GM21447 (cell line): ENCODE data around the gene TENT4A.

Experiments used
- ATAC-seq: cut with Tn5 transposase; IDR thresholded peaks from one replicate; pipeline ENCODE4 v1.9.1; 2021; ENCODE audit not compliant: unreplicated experiment

Gene TENT4A

DNA sequence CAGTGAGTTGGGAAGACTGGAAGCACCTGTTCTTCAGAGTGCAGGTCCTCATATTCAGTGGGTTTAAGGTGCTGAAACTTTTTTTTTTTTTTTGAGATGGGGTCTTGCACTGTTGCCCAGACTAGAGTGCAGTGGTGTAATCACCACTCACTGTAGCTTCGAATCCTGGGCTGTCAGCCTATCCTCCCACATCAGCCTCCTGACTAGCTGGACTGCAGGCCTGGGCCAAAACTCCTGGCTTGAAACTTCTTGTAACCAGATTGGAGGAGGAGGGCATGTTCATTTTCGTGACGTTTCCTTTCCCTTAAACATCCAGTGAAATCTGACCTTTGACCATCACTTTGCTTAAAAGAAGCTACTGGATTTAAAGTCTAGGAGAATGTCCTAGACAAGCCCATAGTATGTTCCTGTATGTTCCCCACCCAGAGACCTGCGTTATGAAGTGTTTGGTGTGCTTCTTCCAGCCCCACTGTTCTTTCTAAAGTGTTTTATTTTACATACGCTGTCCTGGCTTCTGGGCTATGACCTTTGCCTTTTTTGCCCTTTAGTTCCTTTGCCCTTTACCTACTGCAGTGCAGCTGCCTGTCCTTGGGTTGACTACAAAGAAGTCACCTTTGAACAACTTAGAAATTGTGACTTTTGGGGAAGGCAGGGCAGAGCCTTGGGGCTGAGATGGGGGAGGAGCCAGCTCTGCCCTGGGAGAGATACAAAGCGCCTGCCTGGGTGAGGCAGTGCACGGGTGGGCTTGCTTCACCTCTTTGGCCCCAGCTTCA lies 18.4 kb downstream of the TENT4A start:
- ATAC-seq = no peak

DNA sequence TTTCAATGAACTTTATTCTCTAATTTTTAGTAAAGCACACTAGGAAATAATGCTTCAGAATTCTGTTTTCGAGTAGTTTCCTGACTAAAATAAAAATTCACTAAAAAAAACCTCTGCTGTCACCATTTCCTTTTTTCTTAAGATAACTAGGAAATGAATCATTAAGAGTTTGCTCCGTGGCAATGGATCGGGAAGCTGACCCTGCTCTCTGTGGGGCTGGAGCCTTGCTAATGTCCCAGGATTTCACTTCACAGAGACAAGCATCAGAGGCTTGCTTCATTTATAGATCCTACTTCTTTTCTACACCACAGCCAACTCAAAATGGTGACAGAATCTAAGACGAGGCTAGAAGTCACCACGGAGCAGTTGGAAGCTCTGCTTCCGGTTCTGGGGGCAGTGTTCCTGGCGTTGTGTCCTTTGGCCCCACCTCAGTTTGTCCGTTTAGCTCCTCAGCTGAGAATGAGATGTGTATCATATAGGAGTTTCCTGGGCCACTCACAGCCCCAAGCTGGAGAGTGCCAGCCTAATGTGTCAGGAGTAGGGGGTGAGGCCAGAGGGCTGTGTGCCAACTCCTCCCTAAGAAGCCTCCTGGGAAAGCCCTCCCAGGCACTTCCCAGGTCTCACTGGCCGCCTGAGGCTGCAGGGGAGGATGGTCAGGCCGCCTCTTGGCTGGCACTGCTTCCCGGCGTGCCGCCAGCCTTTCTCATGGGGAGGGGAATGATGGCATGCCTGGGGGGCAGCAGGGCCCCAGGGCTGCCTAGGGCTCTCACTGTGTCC lies 19.6 kb downstream of the TENT4A start:
- no peak for ATAC-seq

DNA sequence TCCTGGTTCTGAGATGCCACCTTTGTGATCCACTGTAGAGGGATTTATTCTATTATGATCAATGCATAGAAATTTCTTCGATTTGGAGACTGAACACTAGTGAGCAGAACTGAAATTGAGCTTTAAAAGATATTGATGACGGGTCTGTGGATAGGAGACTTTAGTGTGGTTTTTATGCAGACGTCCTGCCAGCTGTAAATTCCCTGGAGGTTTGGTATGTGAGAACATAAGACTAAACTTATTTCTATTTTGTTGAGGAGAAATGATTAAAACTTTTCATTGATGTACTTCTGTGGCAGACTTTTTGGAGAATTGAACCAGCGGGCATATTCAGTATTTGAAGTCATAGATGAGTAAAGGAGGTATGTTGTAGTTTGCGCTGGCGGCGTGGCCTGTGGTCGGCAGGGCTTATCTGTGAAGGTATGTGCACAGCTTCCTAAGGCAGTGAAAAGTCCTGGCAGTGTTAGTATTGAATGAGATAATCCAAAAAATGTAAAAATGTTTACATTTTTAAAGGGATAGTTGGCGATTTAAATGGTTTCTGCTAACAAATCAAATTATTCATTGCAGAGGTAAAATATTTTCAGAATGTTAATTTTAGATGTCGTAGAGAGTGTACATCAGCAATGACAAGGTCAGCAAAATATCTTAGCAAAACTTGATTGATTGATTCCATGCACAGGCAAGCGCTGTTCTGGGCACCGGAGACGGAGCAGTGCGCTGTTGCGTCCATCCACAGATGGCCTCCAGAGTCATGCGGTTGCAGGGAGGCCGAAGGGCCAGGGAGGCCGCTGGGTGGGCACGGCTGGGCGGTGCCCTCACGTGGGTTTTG lies 20.4 kb downstream of the TENT4A start:
- no peak for ATAC-seq

DNA sequence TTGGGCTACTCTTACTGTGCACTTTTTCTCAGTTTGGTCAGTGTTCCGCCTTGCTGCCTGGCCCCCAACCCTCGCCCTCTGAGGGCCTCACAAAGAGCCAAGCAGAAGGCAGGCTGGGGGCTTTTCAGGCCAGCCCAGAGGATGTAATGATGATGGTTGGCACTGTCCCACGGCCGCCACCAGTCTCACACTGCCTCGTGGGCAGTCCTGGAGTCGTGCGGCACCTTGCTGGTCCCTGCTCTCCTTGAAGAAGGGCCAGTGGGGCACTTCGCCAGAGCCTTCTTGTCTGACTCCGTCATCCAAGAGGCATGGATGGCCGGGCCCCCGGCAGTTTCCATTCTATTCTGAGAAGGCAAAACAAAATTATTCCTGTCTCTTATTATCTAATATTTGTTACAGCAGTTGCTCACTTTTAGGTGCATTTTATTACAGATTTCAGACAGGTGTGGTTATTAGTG lies 21.0 kb downstream of the TENT4A start:
- ATAC-seq = no peak

GRCh38 chr5:6734781-6735180 lies 21.5 kb downstream of the TENT4A start:
- no peak for ATAC-seq

DNA sequence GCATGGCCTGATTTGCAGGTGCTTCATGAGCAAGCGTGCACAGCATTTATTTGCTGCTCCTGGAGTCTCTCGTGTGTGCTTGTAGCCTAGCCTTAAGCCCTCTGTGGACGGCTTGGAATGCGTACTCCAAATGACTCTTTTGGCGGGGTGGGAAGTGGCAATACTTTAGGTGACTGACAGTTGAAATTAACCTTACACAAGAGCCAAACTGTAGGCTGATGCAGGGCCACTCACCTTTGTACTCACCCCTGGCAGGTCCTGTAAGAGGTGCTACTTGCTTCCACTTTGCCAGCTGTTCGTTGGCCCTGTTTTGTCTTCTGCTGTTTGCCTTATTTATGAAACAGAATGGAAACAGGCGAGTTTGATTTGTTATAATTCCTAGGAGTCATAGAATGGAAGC lies 22.9 kb downstream of the TENT4A start:
- ATAC-seq = no peak

GRCh38 chr5:6736524-6737042 lies 23.4 kb downstream of the TENT4A start:
- ATAC-seq = no peak

GRCh38 chr5:6737043-6737941 lies 24.1 kb downstream of the TENT4A start:
- peak; percentile 71 for ATAC-seq

GRCh38 chr5:6739603-6740002 lies 26.4 kb downstream of the TENT4A start:
- ATAC-seq = no peak

- ATAC-seq = no peak
These were observed 27.4 kb downstream of the TENT4A start for GRCh38 chr5:6740586-6741150.

- no peak for ATAC-seq
These were observed 29.0 kb downstream of the TENT4A start for GRCh38 chr5:6742081-6742758.

GRCh38 chr5:6743161-6743560 lies 29.9 kb downstream of the TENT4A start:
- ATAC-seq = no peak

DNA sequence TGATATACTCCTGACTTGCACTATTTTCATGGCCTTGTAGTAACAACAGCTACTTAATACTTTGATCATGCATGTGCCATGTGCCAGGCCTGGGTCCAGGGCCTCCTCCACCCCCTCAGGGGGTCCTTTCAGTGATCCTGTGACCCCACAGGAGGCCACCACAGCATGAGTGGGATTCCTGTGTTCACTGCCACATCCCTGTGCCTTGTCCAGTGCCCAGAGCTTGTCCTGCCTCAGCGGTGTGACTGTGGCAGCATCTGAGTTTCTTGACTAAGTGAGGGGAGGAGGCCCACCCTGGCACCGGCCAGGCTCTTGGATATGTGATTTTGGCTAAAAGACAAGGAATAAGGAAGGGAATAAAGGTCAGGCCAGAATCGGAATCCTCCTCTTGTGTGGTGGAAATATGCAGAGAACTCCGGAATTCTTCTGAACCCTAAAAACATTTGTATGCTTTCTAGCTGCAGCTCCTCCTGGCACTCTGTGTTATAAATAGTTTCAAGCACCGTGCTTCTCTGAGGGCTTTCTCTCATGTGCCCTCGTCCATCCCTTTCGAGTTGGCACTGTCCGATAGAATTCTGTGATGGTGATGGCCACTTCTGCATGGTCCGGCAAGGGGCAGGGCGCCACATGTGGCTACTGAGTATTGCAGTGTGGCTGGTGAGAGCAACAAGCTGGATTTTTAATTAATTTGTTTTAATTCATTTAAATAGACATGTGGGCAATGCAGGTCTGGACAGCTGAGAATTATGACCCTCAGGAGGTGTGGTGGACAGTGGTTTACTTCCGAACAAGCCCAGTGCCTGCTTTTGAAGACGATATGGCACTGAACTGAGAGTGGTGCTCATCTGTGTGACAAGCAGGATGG lies 31.8 kb downstream of the TENT4A start:
- ATAC-seq = no peak

DNA sequence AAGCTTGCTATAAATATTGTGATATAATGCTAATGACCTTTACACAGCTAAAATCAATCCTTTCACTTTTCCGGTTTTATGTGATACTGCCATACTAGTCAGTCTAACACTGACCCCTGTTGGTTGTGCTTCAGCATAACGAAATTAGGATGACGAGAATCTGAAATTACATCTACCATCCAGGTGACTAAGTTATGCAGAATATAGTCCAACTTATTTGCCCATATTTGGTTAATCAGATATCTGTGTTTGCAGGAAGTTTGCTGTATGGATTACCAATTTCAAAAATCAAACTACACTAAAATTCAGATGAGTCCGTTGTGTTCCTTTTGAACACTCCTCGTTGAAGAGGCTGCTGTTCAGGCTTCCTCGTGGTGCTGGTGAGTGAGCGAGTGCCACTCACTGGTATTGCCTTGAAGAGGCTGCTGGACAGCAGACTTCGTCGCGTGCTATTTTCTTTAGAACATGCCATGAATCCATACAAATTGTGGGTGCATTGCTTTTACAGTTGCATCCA lies 32.5 kb downstream of the TENT4A start:
- peak; percentile 64 for ATAC-seq

- ATAC-seq = no peak
These were observed 33.0 kb downstream of the TENT4A start for GRCh38 chr5:6746244-6746643.

DNA sequence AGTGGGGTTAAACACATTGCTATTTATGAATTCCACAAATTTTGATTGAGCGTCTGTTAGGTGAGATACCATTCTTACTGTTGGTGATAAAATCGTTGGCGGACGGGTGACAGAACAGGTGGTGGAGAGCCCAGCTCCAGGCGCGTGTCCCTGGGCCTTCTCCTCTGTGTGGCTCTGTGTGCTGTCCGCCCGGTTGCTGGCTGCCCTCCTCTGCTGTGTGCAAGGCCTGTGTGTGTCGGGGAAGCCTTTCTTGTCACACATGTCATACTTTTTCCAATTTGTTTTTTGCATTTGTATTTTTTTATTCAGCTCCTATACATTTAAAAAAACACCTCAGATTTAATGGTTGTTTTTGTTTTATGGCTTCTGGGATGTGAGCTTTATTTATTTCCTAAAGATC lies 33.9 kb downstream of the TENT4A start:
- ATAC-seq = no peak

DNA sequence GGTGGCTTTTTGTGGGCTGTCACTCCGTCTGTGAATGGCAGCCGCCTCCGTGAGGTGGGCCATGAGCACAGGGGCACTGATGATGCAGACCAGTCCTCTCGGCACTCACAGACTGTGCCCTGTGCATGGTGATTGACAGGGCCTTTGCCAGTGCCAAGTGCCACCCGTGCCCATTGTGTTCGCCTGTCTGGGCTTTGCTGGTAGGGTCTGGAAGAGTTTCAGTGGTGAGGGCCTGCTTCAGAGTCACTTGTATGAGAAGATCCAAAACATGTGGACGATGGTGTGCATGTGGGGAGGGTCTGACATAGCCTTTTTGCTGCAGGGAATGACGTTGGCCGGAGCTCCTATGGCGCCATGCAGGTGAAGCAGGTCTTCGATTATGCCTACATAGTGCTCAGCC lies 34.9 kb downstream of the TENT4A start:
- no peak for ATAC-seq
